Measurements from ENCODE around the gene NLRX1. TPM values are rescaled to one million over a fixed set of nuclear protein-coding genes. Genes with fewer than 3 reads are reported as not detected.

Gene NLRX1
- total RNA-seq, 1 experiment from 2014 or later: 25.2 TPM

DNA sequence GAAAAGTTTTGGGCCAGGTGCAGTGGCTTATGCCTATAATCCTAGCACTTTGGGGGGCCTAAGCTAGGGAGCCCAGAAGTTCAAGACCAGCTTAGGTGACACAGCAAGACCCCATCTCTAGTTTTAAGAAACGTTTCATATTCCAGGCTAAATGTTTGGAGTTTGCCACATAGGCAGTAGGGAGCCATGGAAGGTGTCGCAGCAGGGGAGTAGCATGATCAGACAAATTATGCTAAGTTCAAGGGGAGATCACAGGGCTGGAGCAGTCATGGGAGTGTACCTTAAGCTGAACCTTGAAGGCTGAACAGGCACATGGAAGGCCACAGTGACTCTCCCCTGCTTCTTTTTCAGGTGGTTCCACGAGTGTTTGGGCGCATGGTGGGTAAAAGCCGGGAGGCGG lies 10.8 kb downstream of the NLRX1 start:
- DNase-seq (ENCODE audit: low read depth, low spot score) (no peak), ATAC-seq (no peak)
- no peaks in the 10 kb centered on the region for H3K4me1 ChIP-seq (ENCODE audit: control insufficient read depth, insufficient read depth, low read length)
- ChIA-PET POLR2A (no interaction called here), CTCF (interaction anchor here (0.6 kb wide), 1 partner anchor 161 kb away, joined by 3 read pairs; the partner anchor contains the start of gene C1QTNF5)
- H3K9me3 ChIP-seq (ENCODE audit: control insufficient read depth, insufficient read depth, low read depth, low read length): no peaks in the 10 kb centered on the region
- H3K36me3 ChIP-seq (ENCODE audit: control insufficient read depth, insufficient read depth, low read length): no peaks in the 10 kb centered on the region
- in situ Hi-C loops (cut with HindIII; ENCODE audit: low pct_unique_long_range_greater_than_20kb, low sequenced_read_pairs) (no loop called here), intact Hi-C loops (cut with micrococcal nuclease; ENCODE audit: unreplicated experiment) (no loop called here)
- no peak overlapping the region for H3K27ac ChIP-seq (ENCODE audit: low read length)
- no peak for TF ChIP-seq TCF7L2 (IDR thresholded peaks at IDR 0.05; ENCODE audit: low read depth, low read length)
- no peak for TF ChIP-seq SIN3A (IDR thresholded peaks at IDR 0.05; ENCODE audit: borderline replicate concordance, insufficient read depth, low read depth, low read length)
- no peak for TF ChIP-seq POLR2AphosphoS5 (IDR thresholded peaks at IDR 0.05; ENCODE audit: low read depth, low read length)
- TF ChIP-seq, protein P1, sequence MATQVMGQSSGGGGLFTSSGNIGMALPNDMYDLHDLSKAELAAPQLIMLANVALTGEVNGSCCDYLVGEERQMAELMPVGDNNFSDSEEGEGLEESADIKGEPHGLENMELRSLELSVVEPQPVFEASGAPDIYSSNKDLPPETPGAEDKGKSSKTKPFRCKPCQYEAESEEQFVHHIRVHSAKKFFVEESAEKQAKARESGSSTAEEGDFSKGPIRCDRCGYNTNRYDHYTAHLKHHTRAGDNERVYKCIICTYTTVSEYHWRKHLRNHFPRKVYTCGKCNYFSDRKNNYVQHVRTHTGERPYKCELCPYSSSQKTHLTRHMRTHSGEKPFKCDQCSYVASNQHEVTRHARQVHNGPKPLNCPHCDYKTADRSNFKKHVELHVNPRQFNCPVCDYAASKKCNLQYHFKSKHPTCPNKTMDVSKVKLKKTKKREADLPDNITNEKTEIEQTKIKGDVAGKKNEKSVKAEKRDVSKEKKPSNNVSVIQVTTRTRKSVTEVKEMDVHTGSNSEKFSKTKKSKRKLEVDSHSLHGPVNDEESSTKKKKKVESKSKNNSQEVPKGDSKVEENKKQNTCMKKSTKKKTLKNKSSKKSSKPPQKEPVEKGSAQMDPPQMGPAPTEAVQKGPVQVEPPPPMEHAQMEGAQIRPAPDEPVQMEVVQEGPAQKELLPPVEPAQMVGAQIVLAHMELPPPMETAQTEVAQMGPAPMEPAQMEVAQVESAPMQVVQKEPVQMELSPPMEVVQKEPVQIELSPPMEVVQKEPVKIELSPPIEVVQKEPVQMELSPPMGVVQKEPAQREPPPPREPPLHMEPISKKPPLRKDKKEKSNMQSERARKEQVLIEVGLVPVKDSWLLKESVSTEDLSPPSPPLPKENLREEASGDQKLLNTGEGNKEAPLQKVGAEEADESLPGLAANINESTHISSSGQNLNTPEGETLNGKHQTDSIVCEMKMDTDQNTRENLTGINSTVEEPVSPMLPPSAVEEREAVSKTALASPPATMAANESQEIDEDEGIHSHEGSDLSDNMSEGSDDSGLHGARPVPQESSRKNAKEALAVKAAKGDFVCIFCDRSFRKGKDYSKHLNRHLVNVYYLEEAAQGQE (IDR thresholded peaks at IDR 0.05; ENCODE audit: insufficient read depth in 1 of 2, low read depth in 2 of 2, low read length in 1 of 2): no peak
- TF ChIP-seq, protein P2, sequence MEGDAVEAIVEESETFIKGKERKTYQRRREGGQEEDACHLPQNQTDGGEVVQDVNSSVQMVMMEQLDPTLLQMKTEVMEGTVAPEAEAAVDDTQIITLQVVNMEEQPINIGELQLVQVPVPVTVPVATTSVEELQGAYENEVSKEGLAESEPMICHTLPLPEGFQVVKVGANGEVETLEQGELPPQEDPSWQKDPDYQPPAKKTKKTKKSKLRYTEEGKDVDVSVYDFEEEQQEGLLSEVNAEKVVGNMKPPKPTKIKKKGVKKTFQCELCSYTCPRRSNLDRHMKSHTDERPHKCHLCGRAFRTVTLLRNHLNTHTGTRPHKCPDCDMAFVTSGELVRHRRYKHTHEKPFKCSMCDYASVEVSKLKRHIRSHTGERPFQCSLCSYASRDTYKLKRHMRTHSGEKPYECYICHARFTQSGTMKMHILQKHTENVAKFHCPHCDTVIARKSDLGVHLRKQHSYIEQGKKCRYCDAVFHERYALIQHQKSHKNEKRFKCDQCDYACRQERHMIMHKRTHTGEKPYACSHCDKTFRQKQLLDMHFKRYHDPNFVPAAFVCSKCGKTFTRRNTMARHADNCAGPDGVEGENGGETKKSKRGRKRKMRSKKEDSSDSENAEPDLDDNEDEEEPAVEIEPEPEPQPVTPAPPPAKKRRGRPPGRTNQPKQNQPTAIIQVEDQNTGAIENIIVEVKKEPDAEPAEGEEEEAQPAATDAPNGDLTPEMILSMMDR (IDR thresholded peaks at IDR 0.05): no peak
- no peak overlapping the region for H3K4me3 ChIP-seq (ENCODE audit: low read depth in 2 of 2, low read length in 2 of 2)
- no TSS peak for BruUV-seq (replicated peaks)
- H3K27me3 ChIP-seq (ENCODE audit: control insufficient read depth, insufficient read depth, low read length): no peaks in the 10 kb centered on the region

DNA sequence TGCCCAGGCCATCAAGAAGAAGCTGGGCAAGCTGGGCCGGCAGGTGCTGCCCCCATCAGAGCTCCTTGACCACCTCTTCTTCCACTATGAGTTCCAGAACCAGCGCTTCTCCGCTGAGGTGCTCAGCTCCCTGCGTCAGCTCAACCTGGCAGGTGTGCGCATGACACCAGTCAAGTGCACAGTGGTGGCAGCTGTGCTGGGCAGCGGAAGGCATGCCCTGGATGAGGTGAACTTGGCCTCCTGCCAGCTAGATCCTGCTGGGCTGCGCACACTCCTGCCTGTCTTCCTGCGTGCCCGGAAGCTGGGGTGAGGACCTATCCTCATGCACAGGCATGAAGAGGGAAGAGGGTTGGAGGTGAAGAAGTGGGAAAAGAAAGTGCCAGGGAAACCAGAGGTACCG lies 11.5 kb downstream of the NLRX1 start:
- CTCF ChIA-PET: interaction anchor here (0.6 kb wide), 1 partner anchor 161 kb away, joined by 3 read pairs; the partner anchor contains the start of gene C1QTNF5
- TF ChIP-seq POLR2AphosphoS5 (IDR thresholded peaks at IDR 0.05; ENCODE audit: low read depth, low read length) (no peak), TCF7L2 (IDR thresholded peaks at IDR 0.05; ENCODE audit: low read depth, low read length) (no peak), SIN3A (IDR thresholded peaks at IDR 0.05; ENCODE audit: borderline replicate concordance, insufficient read depth, low read depth, low read length) (no peak)
- TF ChIP-seq, protein P1 (IDR thresholded peaks at IDR 0.05; ENCODE audit: insufficient read depth in 1 of 2, low read depth in 2 of 2, low read length in 1 of 2): no peak
- TF ChIP-seq, protein P2 (IDR thresholded peaks at IDR 0.05): no peak

More for the DNA sequence above, 11.5 kb downstream of the NLRX1 start:
- DNase-seq (ENCODE audit: low read depth, low spot score) (no peak), ATAC-seq (no peak)
- no TSS peak for BruUV-seq (replicated peaks)
- in situ Hi-C loops (cut with HindIII; ENCODE audit: low pct_unique_long_range_greater_than_20kb, low sequenced_read_pairs): no loop called here
- no peak overlapping the region for H3K4me3 ChIP-seq (ENCODE audit: low read depth in 2 of 2, low read length in 2 of 2)
- POLR2A ChIA-PET: no interaction called here
- no peaks in the 10 kb centered on the region for H3K9me3 ChIP-seq (ENCODE audit: control insufficient read depth, insufficient read depth, low read depth, low read length)
- intact Hi-C loops (cut with micrococcal nuclease; ENCODE audit: unreplicated experiment): no loop called here
- no peaks in the 10 kb centered on the region for H3K27me3 ChIP-seq (ENCODE audit: control insufficient read depth, insufficient read depth, low read length)
- H3K27ac ChIP-seq (ENCODE audit: low read length): no peak overlapping the region
- no peaks in the 10 kb centered on the region for H3K36me3 ChIP-seq (ENCODE audit: control insufficient read depth, insufficient read depth, low read length)
- H3K4me1 ChIP-seq (ENCODE audit: control insufficient read depth, insufficient read depth, low read length): no peaks in the 10 kb centered on the region

Measured in Panc1 (cell line).